ENCODE measurements around the gene ZSWIM1. TPM values are rescaled to one million over a fixed set of nuclear protein-coding genes. Genes with fewer than 3 reads are reported as not detected.

ZSWIM1 gene
- total and polyA plus RNA-seq, 10 of the 15 experiments (the other 5 are each of a cell fraction or from before 2014, with no cell fraction given), result 2.4 to 16.0 (median 9.8) TPM

Other genes starting within 250 kb of the ZSWIM1 start
Only the 7 nearest of the 22 such genes appear.
- gene SNX21, start 47.4 kb upstream of the ZSWIM1 start, total RNA-seq (2014; rRNA removed), result 0.76 and 0.79 TPM in 2 replicates
- gene SNX21, start 47.4 kb upstream of the ZSWIM1 start, total RNA-seq (2014; rRNA removed; fragmentation: Illumina TruSeq; extraction: Trizol), result 0.22 and 0.23 TPM in 2 replicates
- 0.77 and 1.2 TPM in 2 replicates for gene SNX21, start 47.4 kb upstream of the ZSWIM1 start, total RNA-seq (2021)
- gene SNX21, start 47.4 kb upstream of the ZSWIM1 start, polyA plus RNA-seq (2011; rRNA removed), result 0.27 and 0.41 TPM in 2 replicates
- 0.10 and 0.27 TPM in 2 replicates for gene SNX21, start 47.4 kb upstream of the ZSWIM1 start, polyA plus RNA-seq (2014; fragmentation: Illumina TruSeq; extraction: Trizol)
- under 1 TPM; 0.34 to 0.37 TPM for gene SNX21, start 47.4 kb upstream of the ZSWIM1 start, polyA plus RNA-seq (2014; fragmentation: Nextera tagmentation; extraction: Ambion mirVana)
- 1.1 and 1.3 TPM in 2 replicates for gene SNX21, start 47.4 kb upstream of the ZSWIM1 start, polyA plus RNA-seq (2014; rRNA removed)
- gene SNX21, start 47.4 kb upstream of the ZSWIM1 start, polyA plus RNA-seq (2016; fragmentation: Nextera tagmentation; extraction: Ambion mirVana), result 1 to 10 TPM in 1 of 2 experiments, under 1 TPM in 1; 0.74 to 1.4 TPM
- 45.0 and 47.9 TPM in 2 replicates for gene ACOT8, start 23.8 kb upstream of the ZSWIM1 start, total RNA-seq (2014; rRNA removed)
- 15.2 and 16.5 TPM in 2 replicates for gene ACOT8, start 23.8 kb upstream of the ZSWIM1 start, total RNA-seq (2014; rRNA removed; fragmentation: Illumina TruSeq; extraction: Trizol)
- gene ACOT8, start 23.8 kb upstream of the ZSWIM1 start, total RNA-seq (2021), result 24.9 and 27.3 TPM in 2 replicates
- 22.9 and 39.3 TPM in 2 replicates for gene ACOT8, start 23.8 kb upstream of the ZSWIM1 start, polyA plus RNA-seq (2011; rRNA removed)
- gene ACOT8, start 23.8 kb upstream of the ZSWIM1 start, polyA plus RNA-seq (2014; fragmentation: Illumina TruSeq; extraction: Trizol), result 9.5 and 15.9 TPM in 2 replicates
- gene ACOT8, start 23.8 kb upstream of the ZSWIM1 start, polyA plus RNA-seq (2014; fragmentation: Nextera tagmentation; extraction: Ambion mirVana), result 10 to 100 TPM in 1 of 2 experiments, 1 to 10 TPM in 1; 5.1 to 10.1 TPM
- 42.0 and 45.3 TPM in 2 replicates for gene ACOT8, start 23.8 kb upstream of the ZSWIM1 start, polyA plus RNA-seq (2014; rRNA removed)
- 10 to 100 TPM; 36.3 to 47.5 TPM for gene ACOT8, start 23.8 kb upstream of the ZSWIM1 start, polyA plus RNA-seq (2016; fragmentation: Nextera tagmentation; extraction: Ambion mirVana)
- 4.6 and 5.7 TPM in 2 replicates for gene ZSWIM3, start 23.6 kb upstream of the ZSWIM1 start, total RNA-seq (2014; rRNA removed)
- 4.3 and 4.9 TPM in 2 replicates for gene ZSWIM3, start 23.6 kb upstream of the ZSWIM1 start, total RNA-seq (2014; rRNA removed; fragmentation: Illumina TruSeq; extraction: Trizol)
- 4.1 and 4.5 TPM in 2 replicates for gene ZSWIM3, start 23.6 kb upstream of the ZSWIM1 start, total RNA-seq (2021)
- 4.3 and 5.1 TPM in 2 replicates for gene ZSWIM3, start 23.6 kb upstream of the ZSWIM1 start, polyA plus RNA-seq (2011; rRNA removed)
- gene ZSWIM3, start 23.6 kb upstream of the ZSWIM1 start, polyA plus RNA-seq (2014; fragmentation: Illumina TruSeq; extraction: Trizol), result 3.2 and 4.7 TPM in 2 replicates
- gene ZSWIM3, start 23.6 kb upstream of the ZSWIM1 start, polyA plus RNA-seq (2014; fragmentation: Nextera tagmentation; extraction: Ambion mirVana), result 1 to 10 TPM; 1.6 to 2.0 TPM
- gene ZSWIM3, start 23.6 kb upstream of the ZSWIM1 start, polyA plus RNA-seq (2014; rRNA removed), result 4.1 and 4.6 TPM in 2 replicates
- 1 to 10 TPM; 3.5 to 3.6 TPM for gene ZSWIM3, start 23.6 kb upstream of the ZSWIM1 start, polyA plus RNA-seq (2016; fragmentation: Nextera tagmentation; extraction: Ambion mirVana)
- gene SPATA25, start 6.4 kb downstream of the ZSWIM1 start, total RNA-seq (2014; rRNA removed), result 2.9 TPM in 2 replicates
- 1.3 and 1.5 TPM in 2 replicates for gene SPATA25, start 6.4 kb downstream of the ZSWIM1 start, total RNA-seq (2014; rRNA removed; fragmentation: Illumina TruSeq; extraction: Trizol)
- gene SPATA25, start 6.4 kb downstream of the ZSWIM1 start, total RNA-seq (2021), result 1.0 and 2.4 TPM in 2 replicates
- gene SPATA25, start 6.4 kb downstream of the ZSWIM1 start, polyA plus RNA-seq (2011; rRNA removed), result 0.16 and 0.34 TPM in 2 replicates
- 0.47 and 0.62 TPM in 2 replicates for gene SPATA25, start 6.4 kb downstream of the ZSWIM1 start, polyA plus RNA-seq (2014; fragmentation: Illumina TruSeq; extraction: Trizol)
- not detected for gene SPATA25, start 6.4 kb downstream of the ZSWIM1 start, polyA plus RNA-seq (2014; fragmentation: Nextera tagmentation; extraction: Ambion mirVana)
- 2.4 and 3.4 TPM in 2 replicates for gene SPATA25, start 6.4 kb downstream of the ZSWIM1 start, polyA plus RNA-seq (2014; rRNA removed)
- under 1 TPM in 1 of 2 experiments, not detected in 1; 0.28 TPM for gene SPATA25, start 6.4 kb downstream of the ZSWIM1 start, polyA plus RNA-seq (2016; fragmentation: Nextera tagmentation; extraction: Ambion mirVana)
- gene NEURL2, start 10.0 kb downstream of the ZSWIM1 start, total RNA-seq (2014; rRNA removed), result 5.8 and 7.0 TPM in 2 replicates
- gene NEURL2, start 10.0 kb downstream of the ZSWIM1 start, total RNA-seq (2014; rRNA removed; fragmentation: Illumina TruSeq; extraction: Trizol), result 1.2 TPM in 2 replicates
- gene NEURL2, start 10.0 kb downstream of the ZSWIM1 start, total RNA-seq (2021), result 4.7 and 5.7 TPM in 2 replicates
- 0.42 and 0.53 TPM in 2 replicates for gene NEURL2, start 10.0 kb downstream of the ZSWIM1 start, polyA plus RNA-seq (2011; rRNA removed)
- 1.0 TPM in 1 of 2 replicates, not detected in the other for gene NEURL2, start 10.0 kb downstream of the ZSWIM1 start, polyA plus RNA-seq (2014; fragmentation: Illumina TruSeq; extraction: Trizol)
- gene NEURL2, start 10.0 kb downstream of the ZSWIM1 start, polyA plus RNA-seq (2014; fragmentation: Nextera tagmentation; extraction: Ambion mirVana), result 1 to 10 TPM in 1 of 2 experiments, under 1 TPM in 1; 0.97 to 1.8 TPM
- gene NEURL2, start 10.0 kb downstream of the ZSWIM1 start, polyA plus RNA-seq (2014; rRNA removed), result 6.5 and 6.9 TPM in 2 replicates
- 1 to 10 TPM; 3.7 to 4.1 TPM for gene NEURL2, start 10.0 kb downstream of the ZSWIM1 start, polyA plus RNA-seq (2016; fragmentation: Nextera tagmentation; extraction: Ambion mirVana)
- gene CTSA, start 10.1 kb downstream of the ZSWIM1 start, total RNA-seq (2014; rRNA removed), result 21.6 and 29.1 TPM in 2 replicates
- 19.5 and 21.7 TPM in 2 replicates for gene CTSA, start 10.1 kb downstream of the ZSWIM1 start, total RNA-seq (2014; rRNA removed; fragmentation: Illumina TruSeq; extraction: Trizol)
- 41.5 and 42.1 TPM in 2 replicates for gene CTSA, start 10.1 kb downstream of the ZSWIM1 start, total RNA-seq (2021)
- 16.3 and 30.3 TPM in 2 replicates for gene CTSA, start 10.1 kb downstream of the ZSWIM1 start, polyA plus RNA-seq (2011; rRNA removed)
- 37.9 and 47.1 TPM in 2 replicates for gene CTSA, start 10.1 kb downstream of the ZSWIM1 start, polyA plus RNA-seq (2014; fragmentation: Illumina TruSeq; extraction: Trizol)
- gene CTSA, start 10.1 kb downstream of the ZSWIM1 start, polyA plus RNA-seq (2014; fragmentation: Nextera tagmentation; extraction: Ambion mirVana), result 1 to 10 TPM; 7.1 to 8.6 TPM
- 42.2 and 44.1 TPM in 2 replicates for gene CTSA, start 10.1 kb downstream of the ZSWIM1 start, polyA plus RNA-seq (2014; rRNA removed)
- 10 to 100 TPM; 61.0 to 67.0 TPM for gene CTSA, start 10.1 kb downstream of the ZSWIM1 start, polyA plus RNA-seq (2016; fragmentation: Nextera tagmentation; extraction: Ambion mirVana)
- 9.2 and 10.6 TPM in 2 replicates for gene PLTP, start 30.9 kb downstream of the ZSWIM1 start, total RNA-seq (2014; rRNA removed)
- gene PLTP, start 30.9 kb downstream of the ZSWIM1 start, total RNA-seq (2014; rRNA removed; fragmentation: Illumina TruSeq; extraction: Trizol), result 4.0 and 4.1 TPM in 2 replicates
- 9.7 and 10.8 TPM in 2 replicates for gene PLTP, start 30.9 kb downstream of the ZSWIM1 start, total RNA-seq (2021)
- 3.1 and 4.9 TPM in 2 replicates for gene PLTP, start 30.9 kb downstream of the ZSWIM1 start, polyA plus RNA-seq (2011; rRNA removed)
- 2.6 and 6.1 TPM in 2 replicates for gene PLTP, start 30.9 kb downstream of the ZSWIM1 start, polyA plus RNA-seq (2014; fragmentation: Illumina TruSeq; extraction: Trizol)
- 1 to 10 TPM; 1.6 TPM for gene PLTP, start 30.9 kb downstream of the ZSWIM1 start, polyA plus RNA-seq (2014; fragmentation: Nextera tagmentation; extraction: Ambion mirVana)
- 9.1 and 9.9 TPM in 2 replicates for gene PLTP, start 30.9 kb downstream of the ZSWIM1 start, polyA plus RNA-seq (2014; rRNA removed)
- 10 to 100 TPM; 12.4 to 17.0 TPM for gene PLTP, start 30.9 kb downstream of the ZSWIM1 start, polyA plus RNA-seq (2016; fragmentation: Nextera tagmentation; extraction: Ambion mirVana)

Data from GM12878 (cell line).